CD4-positive, alpha-beta T cell (primary cell): ENCODE measurements around the gene FCHO2. TPM values are rescaled to one million over a fixed set of nuclear protein-coding genes. Genes with fewer than 3 reads are reported as not detected.

Experiments
- ATAC-seq: fragments of 200-7000 bp; cut with Tn5 transposase; one replicate; pipeline ENCODE4 v1.10.0; 2022; ENCODE audit warnings: mild to moderate bottlenecking; ENCODE audit not compliant: poor library complexity
- CTCF ChIA-PET: fragments of 350-600 bp; sonication (Branson Sonifier 250); formaldehyde crosslinking; loops from one replicate; lab custom pipeline; 2021; ENCODE audit warnings: antibody characterized with exemption, inconsistent platforms; lab: Charles Lee
- POLR2A ChIA-PET: fragments of 350-600 bp; sonication (Branson Sonifier 250); formaldehyde crosslinking; loops from one replicate; lab custom pipeline; 2021; ENCODE audit warnings: antibody characterized with exemption, inconsistent platforms; lab: Charles Lee
- DNase-seq, 14 experiments: peaks; one replicate each; pipeline ENCODE4 v3.0.0-alpha.2; 2013 to 2020; ENCODE audit warnings: mixed read lengths in 2 of 14
- H3K27ac ChIP-seq, 2 donors: one replicate each; pipeline versions ENCODE4 v1.5.1 to v1.7.0; 2013; ENCODE audit warnings: low read length in 2 of 2, low read depth in 1 of 2, mild to moderate bottlenecking in 1 of 2
- H3K27me3 ChIP-seq, 2 experiments: 1 replicate in 1 of 2; 2 replicates in 1 of 2; pipeline versions ENCODE4 v1.6.1 to v1.7.0; 2013; ENCODE audit warnings: low read length in 2 of 2, control low read depth in 1 of 2, mild to moderate bottlenecking in 1 of 2, moderate library complexity in 1 of 2; ENCODE audit not compliant: insufficient read depth in 2 of 2, control insufficient read depth in 1 of 2
- H3K36me3 ChIP-seq: one replicate; pipeline ENCODE4 v1.6.1; 2013; ENCODE audit warnings: low read length, control low read depth; ENCODE audit not compliant: insufficient read depth
- H3K4me1 ChIP-seq: one replicate; pipeline ENCODE4 v1.6.1; 2013; ENCODE audit warnings: low read length, control low read depth; ENCODE audit not compliant: insufficient read depth
- H3K4me3 ChIP-seq: one replicate; pipeline ENCODE4 v1.5.1; 2013; ENCODE audit warnings: mild to moderate bottlenecking, low read length, moderate library complexity
- H3K9me3 ChIP-seq, 2 experiments: 1 replicate in 1 of 2; 2 replicates in 1 of 2; pipeline versions ENCODE4 v1.6.1 to v1.7.0; 2013; ENCODE audit warnings: low read length in 2 of 2, mild to moderate bottlenecking in 2 of 2, control low read depth in 1 of 2, moderate library complexity in 1 of 2; ENCODE audit not compliant: control insufficient read depth in 1 of 2, insufficient read depth in 1 of 2
- H3K27ac Mint-ChIP-seq: one replicate; pipeline ENCODE4 v1.8.0; 2020; ENCODE audit warnings: mixed read lengths
- H3K27me3 Mint-ChIP-seq: one replicate; pipeline ENCODE4 v1.8.0; 2021; ENCODE audit warnings: mixed read lengths
- H3K36me3 Mint-ChIP-seq: one replicate; pipeline ENCODE4 v1.8.0; 2021; ENCODE audit warnings: low read depth, mixed read lengths
- H3K4me1 Mint-ChIP-seq: one replicate; pipeline ENCODE4 v1.8.0; 2021; ENCODE audit warnings: low read depth, mixed read lengths
- H3K4me3 Mint-ChIP-seq: one replicate; pipeline ENCODE4 v1.8.0; 2020; ENCODE audit warnings: mild to moderate bottlenecking, mixed read lengths
- H3K9me3 Mint-ChIP-seq: one replicate; pipeline ENCODE4 v1.8.0; 2020; ENCODE audit warnings: mixed read lengths
- CTCF ChIP-seq: fragments of 200-600 bp; IDR thresholded peaks from one replicate; pipeline ENCODE4 v1.8.0; 2022; ENCODE audit warnings: antibody characterized with exemption, mild to moderate bottlenecking
- intact Hi-C, 2 experiments: fragments of 100-400 bp; cut with DNase I in 1 of 2; cut with micrococcal nuclease in 1 of 2; formaldehyde crosslinking; loops; one replicate each; pipeline versions ENCODE4 v1.15.1 to v1.9.0; 2023 to 2025; cut with DNase I, micrococcal nuclease
- total RNA-seq, 174 experiments: library from RNA in 2 of 174; stranded (reverse) in 2 of 174; gene quantifications; one replicate each; pipeline ENCODE4 v1.2.3 and lab custom pipeline; 2021 to 2026

The FCHO2 gene
- total RNA-seq, 2 experiments from 2014 or later = 2.0 to 2.6 TPM

DNA sequence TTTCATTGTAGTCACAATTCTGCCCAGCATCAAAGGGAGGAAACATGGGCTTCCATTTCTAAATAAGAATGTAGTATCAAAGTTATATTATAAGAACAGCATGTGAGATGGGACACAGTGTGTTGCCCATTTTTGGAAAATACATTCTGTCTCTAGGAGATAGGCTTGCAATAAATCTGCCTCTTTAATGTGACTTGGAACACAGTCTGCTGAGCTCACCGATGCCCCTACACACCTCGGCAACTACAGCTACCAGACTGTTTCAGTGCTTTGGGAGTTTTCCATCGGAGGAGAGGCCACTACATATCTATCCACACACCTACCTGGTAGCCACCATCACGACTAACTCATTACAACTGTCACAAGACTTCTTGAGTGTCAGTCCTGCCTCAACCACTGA, 18.9 kb upstream of the FCHO2 start:
- Mint-ChIP-seq H3K4me1 (no peaks in the 10 kb centered on the region), H3K27me3 (peaks cover 36% of the 10 kb centered on the region), H3K27ac (no peak overlapping the region), H3K4me3 (no peak overlapping the region), H3K9me3 (no peaks in the 10 kb centered on the region), H3K36me3 (no peaks in the 10 kb centered on the region)
- Histone ChIP-seq H3K4me1 (no peaks in the 10 kb centered on the region), H3K27me3 (peaks cover 2 to 8% of the 10 kb centered on the region in 2 experiments), H3K27ac (no peak overlapping the region), H3K9me3 (peaks cover 0 to 4% of the 10 kb centered on the region in 2 experiments), H3K4me3 (no peak overlapping the region), H3K36me3 (no peaks in the 10 kb centered on the region)
- POLR2A ChIA-PET = no interaction called here
- no peak for TF ChIP-seq CTCF
- intact Hi-C loops = no loop called here
- DNase-seq = no peak
- CTCF ChIA-PET = no interaction called here
- ATAC-seq = no peak

GRCh38 chr5:72937517-72938061, 18.3 kb upstream of the FCHO2 start:
- no peaks in the 10 kb centered on the region for H3K9me3 Mint-ChIP-seq
- ChIA-PET CTCF (no interaction called here), POLR2A (no interaction called here)
- Histone ChIP-seq H3K4me1 (no peaks in the 10 kb centered on the region), H3K4me3 (no peak overlapping the region), H3K27ac (no peak overlapping the region), H3K9me3 (peaks cover 0 to 4% of the 10 kb centered on the region in 2 experiments), H3K27me3 (peaks cover 0 to 8% of the 10 kb centered on the region in 2 experiments), H3K36me3 (no peaks in the 10 kb centered on the region)
- H3K4me1 Mint-ChIP-seq = no peaks in the 10 kb centered on the region
- TF ChIP-seq CTCF = no peak
- H3K27ac Mint-ChIP-seq = no peak overlapping the region
- intact Hi-C loops = no loop called here
- DNase-seq (no peak), ATAC-seq (no peak)
- peaks cover 35% of the 10 kb centered on the region for H3K27me3 Mint-ChIP-seq
- H3K36me3 Mint-ChIP-seq = no peaks in the 10 kb centered on the region
- no peak overlapping the region for H3K4me3 Mint-ChIP-seq

- H3K4me1 Mint-ChIP-seq = no peaks in the 10 kb centered on the region
- Histone ChIP-seq H3K9me3 (peaks cover 0 to 4% of the 10 kb centered on the region in 2 experiments), H3K36me3 (no peaks in the 10 kb centered on the region), H3K27me3 (peaks cover 0 to 3% of the 10 kb centered on the region in 2 experiments), H3K27ac (no peak overlapping the region), H3K4me1 (no peaks in the 10 kb centered on the region), H3K4me3 (no peak overlapping the region)
- H3K27me3 Mint-ChIP-seq = peaks cover 28% of the 10 kb centered on the region
- H3K9me3 Mint-ChIP-seq = no peaks in the 10 kb centered on the region
- CTCF ChIA-PET = no interaction called here
- TF ChIP-seq CTCF = no peak
- H3K4me3 Mint-ChIP-seq = no peak overlapping the region
- intact Hi-C loops = no loop called here
- H3K27ac Mint-ChIP-seq = no peak overlapping the region
- DNase-seq (peak in 1 of 14 experiments; percentile 25), ATAC-seq (no peak)
- H3K36me3 Mint-ChIP-seq = no peaks in the 10 kb centered on the region
- POLR2A ChIA-PET = no interaction called here
Observed at GRCh38 chr5:72938206-72938605, 17.6 kb upstream of the FCHO2 start.
